ENCODE data around the gene KCNIP2.
A peak's percentile ranks its signal among the peaks of the same experiment; 100 is the strongest.

Gene KCNIP2

DNA sequence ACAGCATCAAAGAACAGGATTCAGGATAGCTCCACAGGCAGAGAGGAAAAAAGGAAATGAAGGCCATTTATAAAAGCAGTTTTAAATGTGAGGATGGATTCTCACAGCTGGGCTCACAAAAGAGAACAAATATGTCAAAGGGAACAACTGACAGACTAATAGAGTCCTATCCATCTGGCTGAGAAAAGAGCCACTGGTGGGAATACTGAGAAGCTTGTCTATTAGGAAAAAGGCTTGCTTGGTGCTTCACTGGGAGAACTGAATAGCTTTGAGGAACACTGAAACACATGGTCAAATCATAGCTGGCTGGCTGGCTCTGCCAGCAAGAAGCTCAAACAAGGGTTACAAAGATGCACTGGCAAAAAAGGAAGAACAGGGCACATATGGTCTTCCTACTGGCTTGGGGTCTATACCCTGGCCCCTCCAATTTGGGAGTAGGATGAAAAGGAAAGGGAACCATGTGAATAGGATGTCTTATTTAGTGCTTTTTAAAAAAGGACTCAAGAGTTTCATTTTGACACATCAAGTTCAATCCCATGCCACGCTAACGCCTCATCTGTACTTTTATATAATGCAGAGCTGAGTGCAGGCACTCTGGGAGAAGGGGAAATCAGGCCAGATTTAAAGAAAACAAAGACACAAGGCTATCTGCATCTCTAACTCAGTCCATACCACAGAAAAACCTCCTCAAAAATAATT is 44.8 kb upstream of the KCNIP2 start:
- H3K9me3 ChIP-seq (ENCODE audit: insufficient read depth, low read length) = no peaks in the 10 kb centered on the region
- H4K20me1 ChIP-seq (ENCODE audit: insufficient read depth, low read length) = no peaks in the 10 kb centered on the region
- H3K4me1 ChIP-seq (ENCODE audit: low read length) = peaks cover 27% of the 10 kb centered on the region
- peak overlapping the region; percentile 60 for H3K4me2 ChIP-seq (ENCODE audit: low read length)
- no peak overlapping the region for H2AFZ ChIP-seq (ENCODE audit: low read depth, low read length)
- H3K27me3 ChIP-seq (ENCODE audit: low read depth, low read length) = no peaks in the 10 kb centered on the region
- peak overlapping the region; percentile 30; the same call in 1 of the 2 replicates for H3K4me3 ChIP-seq (ENCODE audit: low read length)
- H3K27ac ChIP-seq (ENCODE audit: low read length) = peak overlapping the region; percentile 73
- no peaks in the 10 kb centered on the region for H3K79me2 ChIP-seq (ENCODE audit: low read length)
- H3K9ac ChIP-seq (ENCODE audit: low read length) = peak overlapping the region; percentile 46; the same call in 1 of the 2 replicates
- H3K36me3 ChIP-seq (replicated peaks; ENCODE audit: low read depth, low read length) = no peaks in the 10 kb centered on the region
- TF ChIP-seq, protein P1, sequence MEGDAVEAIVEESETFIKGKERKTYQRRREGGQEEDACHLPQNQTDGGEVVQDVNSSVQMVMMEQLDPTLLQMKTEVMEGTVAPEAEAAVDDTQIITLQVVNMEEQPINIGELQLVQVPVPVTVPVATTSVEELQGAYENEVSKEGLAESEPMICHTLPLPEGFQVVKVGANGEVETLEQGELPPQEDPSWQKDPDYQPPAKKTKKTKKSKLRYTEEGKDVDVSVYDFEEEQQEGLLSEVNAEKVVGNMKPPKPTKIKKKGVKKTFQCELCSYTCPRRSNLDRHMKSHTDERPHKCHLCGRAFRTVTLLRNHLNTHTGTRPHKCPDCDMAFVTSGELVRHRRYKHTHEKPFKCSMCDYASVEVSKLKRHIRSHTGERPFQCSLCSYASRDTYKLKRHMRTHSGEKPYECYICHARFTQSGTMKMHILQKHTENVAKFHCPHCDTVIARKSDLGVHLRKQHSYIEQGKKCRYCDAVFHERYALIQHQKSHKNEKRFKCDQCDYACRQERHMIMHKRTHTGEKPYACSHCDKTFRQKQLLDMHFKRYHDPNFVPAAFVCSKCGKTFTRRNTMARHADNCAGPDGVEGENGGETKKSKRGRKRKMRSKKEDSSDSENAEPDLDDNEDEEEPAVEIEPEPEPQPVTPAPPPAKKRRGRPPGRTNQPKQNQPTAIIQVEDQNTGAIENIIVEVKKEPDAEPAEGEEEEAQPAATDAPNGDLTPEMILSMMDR (IDR thresholded peaks at IDR 0.05; ENCODE audit: low read depth, low read length) = no peak
- TF ChIP-seq EZH2phosphoT487 (IDR thresholded peaks at IDR 0.05; ENCODE audit: low read depth) = no peak

DNA sequence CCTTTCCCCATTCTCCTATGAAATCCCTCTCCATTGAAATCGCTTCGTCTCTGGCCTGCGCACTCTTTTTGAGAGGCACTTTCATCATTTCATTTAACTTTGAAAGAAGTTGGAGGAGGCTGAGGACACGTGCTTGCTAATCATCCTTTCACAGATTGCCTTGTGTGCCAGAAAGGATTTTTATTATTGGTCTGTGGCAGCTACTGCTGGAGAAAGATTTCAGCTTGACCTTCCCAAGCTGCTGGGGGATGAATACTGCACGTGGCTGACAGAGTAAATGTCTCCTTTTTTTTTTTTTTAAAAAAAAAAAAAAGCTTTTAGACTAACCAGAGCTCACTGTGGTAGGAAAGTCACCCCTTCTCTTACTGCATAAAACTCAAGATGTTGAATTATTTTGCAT is 44.2 kb upstream of the KCNIP2 start:
- Histone ChIP-seq H2AFZ (ENCODE audit: low read depth, low read length) (no peak overlapping the region), H3K9ac (ENCODE audit: low read length) (no peak overlapping the region), H3K4me1 (ENCODE audit: low read length) (peaks cover 27% of the 10 kb centered on the region), H3K27me3 (ENCODE audit: low read depth, low read length) (no peaks in the 10 kb centered on the region), H3K79me2 (ENCODE audit: low read length) (no peaks in the 10 kb centered on the region), H4K20me1 (ENCODE audit: insufficient read depth, low read length) (no peaks in the 10 kb centered on the region), H3K9me3 (ENCODE audit: insufficient read depth, low read length) (no peaks in the 10 kb centered on the region), H3K4me3 (ENCODE audit: low read length) (no peak overlapping the region), H3K36me3 (replicated peaks; ENCODE audit: low read depth, low read length) (no peaks in the 10 kb centered on the region), H3K27ac (ENCODE audit: low read length) (no peak overlapping the region), H3K4me2 (ENCODE audit: low read length) (no peak overlapping the region)
- TF ChIP-seq, protein P1 (IDR thresholded peaks at IDR 0.05; ENCODE audit: low read depth, low read length) = no peak
- TF ChIP-seq EZH2phosphoT487 (IDR thresholded peaks at IDR 0.05; ENCODE audit: low read depth) = no peak

DNA sequence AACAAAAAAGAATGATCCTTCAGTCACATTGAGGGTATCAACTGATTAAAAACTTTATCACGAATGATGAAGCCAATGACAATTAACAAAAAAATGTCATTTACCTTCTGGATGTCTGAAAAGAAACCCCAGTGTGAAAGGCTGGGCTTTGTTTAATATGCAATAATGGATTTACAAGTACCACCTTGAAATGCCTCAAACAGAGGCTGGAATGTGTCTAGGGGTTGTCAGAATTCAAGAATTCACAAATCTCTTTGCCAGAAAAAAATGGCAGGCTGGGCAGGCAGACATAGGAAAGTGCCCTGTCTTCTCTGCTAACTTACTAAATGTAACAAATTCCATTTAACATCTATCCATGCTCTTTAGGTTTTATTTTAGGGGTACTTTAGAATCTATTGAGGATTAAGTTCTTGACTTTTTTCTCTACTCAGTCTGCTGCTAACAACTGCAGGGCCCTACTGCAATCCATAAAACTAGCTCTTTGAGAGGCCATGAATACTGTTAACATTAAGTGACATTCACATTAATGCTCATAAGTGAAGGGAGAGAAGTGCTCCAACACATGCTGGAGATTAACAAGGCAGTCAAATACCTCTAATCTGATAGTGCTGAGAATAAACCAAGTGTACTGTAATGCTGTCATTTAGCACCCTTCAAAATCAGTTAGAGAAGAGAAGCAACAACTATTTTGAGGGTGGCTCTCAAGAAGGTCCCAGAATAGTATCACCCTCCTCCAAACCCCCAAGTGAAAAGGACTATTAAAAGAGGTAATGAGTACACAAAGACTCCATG is 43.1 kb upstream of the KCNIP2 start:
- Histone ChIP-seq H3K36me3 (replicated peaks; ENCODE audit: low read depth, low read length) (no peaks in the 10 kb centered on the region), H3K9me3 (ENCODE audit: insufficient read depth, low read length) (no peaks in the 10 kb centered on the region), H3K4me1 (ENCODE audit: low read length) (peaks cover 27% of the 10 kb centered on the region), H3K79me2 (ENCODE audit: low read length) (no peaks in the 10 kb centered on the region), H3K9ac (ENCODE audit: low read length) (no peak overlapping the region), H2AFZ (ENCODE audit: low read depth, low read length) (no peak overlapping the region), H3K4me2 (ENCODE audit: low read length) (no peak overlapping the region), H4K20me1 (ENCODE audit: insufficient read depth, low read length) (no peaks in the 10 kb centered on the region), H3K4me3 (ENCODE audit: low read length) (no peak overlapping the region), H3K27me3 (ENCODE audit: low read depth, low read length) (no peaks in the 10 kb centered on the region), H3K27ac (ENCODE audit: low read length) (no peak overlapping the region)
- TF ChIP-seq, protein P1 (IDR thresholded peaks at IDR 0.05; ENCODE audit: low read depth, low read length) = no peak
- TF ChIP-seq EZH2phosphoT487 (IDR thresholded peaks at IDR 0.05; ENCODE audit: low read depth) = no peak

DNA sequence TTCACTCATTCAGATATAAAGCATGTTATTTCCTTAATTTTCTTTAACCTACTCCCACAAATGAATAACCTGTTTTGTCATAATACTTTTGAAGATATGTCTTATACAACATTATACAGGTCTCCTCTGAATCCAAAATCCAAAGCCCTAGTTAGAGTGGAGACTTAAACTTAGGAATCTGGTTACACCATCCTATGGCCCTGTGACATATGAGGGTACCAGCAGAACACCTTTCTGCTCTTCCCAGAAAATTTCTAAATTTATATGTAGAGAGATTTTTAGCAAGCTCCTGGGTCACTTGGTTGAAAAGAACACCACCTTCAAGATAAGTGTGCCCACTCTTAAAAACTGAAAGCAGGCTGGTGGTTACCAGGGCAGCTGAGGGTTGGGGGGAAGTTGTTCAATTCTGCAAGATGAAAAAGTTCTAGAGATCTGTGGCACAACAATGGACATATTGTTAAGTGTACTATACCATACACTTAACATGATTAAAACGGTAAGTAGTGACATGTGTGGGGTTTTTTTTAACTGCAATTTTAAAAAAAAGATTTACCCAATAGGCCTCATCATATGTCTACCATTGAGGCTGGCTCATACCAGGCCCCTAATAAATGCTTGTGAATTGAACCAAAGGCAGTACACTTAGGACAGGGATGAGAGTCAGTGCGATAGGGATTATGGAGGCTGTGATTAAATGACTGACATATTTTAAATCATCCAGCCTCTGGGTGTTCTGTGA is 37.6 kb upstream of the KCNIP2 start:
- Histone ChIP-seq H4K20me1 (ENCODE audit: insufficient read depth, low read length) (no peaks in the 10 kb centered on the region), H3K27me3 (ENCODE audit: low read depth, low read length) (no peaks in the 10 kb centered on the region), H3K4me2 (ENCODE audit: low read length) (no peak overlapping the region), H3K9me3 (ENCODE audit: insufficient read depth, low read length) (no peaks in the 10 kb centered on the region), H3K9ac (ENCODE audit: low read length) (no peak overlapping the region), H2AFZ (ENCODE audit: low read depth, low read length) (no peak overlapping the region), H3K79me2 (ENCODE audit: low read length) (no peaks in the 10 kb centered on the region), H3K27ac (ENCODE audit: low read length) (no peak overlapping the region), H3K36me3 (replicated peaks; ENCODE audit: low read depth, low read length) (no peaks in the 10 kb centered on the region), H3K4me1 (ENCODE audit: low read length) (no peaks in the 10 kb centered on the region), H3K4me3 (ENCODE audit: low read length) (no peak overlapping the region)
- no peak for TF ChIP-seq EZH2phosphoT487 (IDR thresholded peaks at IDR 0.05; ENCODE audit: low read depth)
- TF ChIP-seq, protein P1 (IDR thresholded peaks at IDR 0.05; ENCODE audit: low read depth, low read length) = no peak

All from OCI-LY3 (cell line).